Activated CD8-positive, alpha-beta memory T cell treated with anti-CD3 and anti-CD28 coated beads for 1 hour (primary cell): ENCODE measurements around the gene SEMA6B.

Experiments
- DNase-seq, 2 donors: peaks; one replicate each; pipeline ENCODE4 v3.0.0-alpha.2; 2020; ENCODE audit warnings: low read depth in 1 of 2; ENCODE audit errors: extremely low read depth in 1 of 2

Gene SEMA6B

DNA sequence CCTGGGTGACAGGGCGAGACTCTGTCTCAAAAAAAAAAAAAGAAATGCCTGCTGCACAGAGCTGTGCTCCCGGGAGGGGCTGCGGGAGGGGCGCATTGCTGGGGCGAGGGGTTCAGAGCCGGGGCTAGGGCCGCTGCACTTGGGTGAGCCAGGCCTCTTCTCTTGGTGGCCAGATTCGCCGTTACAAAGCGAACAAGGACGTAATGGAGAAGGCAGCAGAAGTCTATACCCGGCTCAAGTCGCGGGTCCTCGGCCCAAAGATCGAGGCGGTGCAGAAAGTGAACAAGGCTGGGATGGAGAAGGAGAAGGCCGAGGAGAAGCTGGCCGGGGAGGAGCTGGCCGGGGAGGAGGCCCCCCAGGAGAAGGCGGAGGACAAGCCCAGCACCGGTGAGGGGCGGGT is 60.2 kb downstream of the SEMA6B start:
- DNase-seq = no peak

DNA sequence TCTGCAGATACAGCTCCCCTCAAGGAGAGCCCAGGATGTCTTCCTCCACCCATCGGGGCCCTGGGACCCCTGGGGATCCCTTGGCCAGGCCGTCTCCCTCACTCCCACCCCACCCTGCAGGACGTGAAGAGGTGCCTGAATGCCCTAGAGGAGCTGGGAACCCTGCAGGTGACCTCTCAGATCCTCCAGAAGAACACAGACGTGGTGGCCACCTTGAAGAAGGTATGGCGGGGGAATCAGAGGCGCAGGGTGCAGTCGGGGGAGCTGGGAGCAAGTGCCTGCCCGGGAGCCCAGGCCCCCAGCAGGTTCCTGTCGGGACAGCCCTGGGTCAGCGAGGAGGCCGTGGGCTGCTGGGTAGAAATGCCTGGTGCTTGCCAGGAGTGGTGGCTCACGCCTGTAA is 60.8 kb downstream of the SEMA6B start:
- DNase-seq = no peak

DNA sequence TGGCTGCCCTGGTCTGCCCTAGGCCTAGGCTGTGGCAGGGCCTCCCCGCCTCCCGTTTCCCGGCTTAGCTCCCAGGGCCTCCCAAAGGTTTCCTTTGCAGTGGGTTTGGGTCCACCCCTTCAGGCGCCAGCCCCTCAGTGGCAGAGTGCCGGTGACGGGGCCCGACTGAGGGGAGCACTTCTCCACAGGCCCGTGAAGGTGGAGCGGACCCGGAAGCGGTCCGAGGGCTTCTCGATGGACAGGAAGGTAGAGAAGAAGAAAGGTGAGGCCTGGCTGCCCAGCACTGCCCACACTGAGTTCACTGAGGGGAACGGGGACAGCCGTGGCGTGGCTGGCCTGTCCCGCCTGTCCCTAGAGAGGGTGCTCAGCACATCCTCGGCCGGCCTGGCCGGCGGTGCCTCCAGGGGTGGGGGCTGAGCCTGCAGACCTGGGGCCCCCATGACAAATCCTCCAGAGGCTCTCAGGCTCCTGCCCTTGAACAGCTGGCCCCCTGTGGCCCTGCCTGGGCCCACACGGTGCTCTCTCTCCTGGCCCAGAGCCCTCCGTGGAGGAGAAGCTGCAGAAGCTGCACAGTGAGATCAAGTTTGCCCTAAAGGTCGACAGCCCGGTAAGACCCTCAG is 61.6 kb downstream of the SEMA6B start:
- no peak for DNase-seq

DNA sequence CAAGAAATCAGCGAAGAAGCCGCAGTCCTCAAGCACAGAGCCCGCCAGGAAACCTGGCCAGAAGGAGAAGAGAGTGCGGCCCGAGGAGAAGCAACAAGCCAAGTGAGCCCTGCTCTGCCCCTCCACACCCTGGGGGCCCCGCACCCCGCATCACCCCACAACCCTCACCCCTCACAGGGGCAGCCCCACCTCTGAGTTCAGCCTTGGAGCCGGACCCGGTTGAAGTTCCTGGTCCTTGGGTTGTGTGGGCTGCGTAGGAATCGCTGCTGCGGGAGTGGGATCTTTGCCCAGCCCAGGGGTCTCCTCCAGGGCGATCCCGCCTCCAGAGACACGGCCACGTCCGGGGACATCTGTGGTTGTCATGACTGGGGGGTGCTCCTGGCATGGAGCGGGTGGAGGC is 63.2 kb downstream of the SEMA6B start:
- no peak for DNase-seq

DNA sequence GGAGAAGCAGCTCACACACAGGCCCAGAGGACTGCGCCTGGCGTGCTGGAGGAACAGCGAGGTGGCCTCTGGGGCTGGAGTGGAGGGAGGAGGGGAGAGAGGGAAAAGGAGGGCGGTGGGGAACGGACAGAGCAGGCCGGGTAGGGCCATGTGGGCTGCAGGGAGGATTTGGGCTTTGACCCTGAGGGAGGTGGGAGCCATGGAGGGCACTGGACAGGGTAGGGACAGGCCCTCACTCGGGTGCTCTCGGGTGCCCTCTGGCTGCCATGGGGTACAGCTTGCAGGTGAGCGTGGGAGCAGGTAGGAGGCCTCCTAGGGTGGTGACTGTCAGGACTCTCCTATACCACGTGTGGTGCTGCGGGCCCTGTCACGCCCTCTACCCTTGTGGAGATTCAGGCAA is 64.0 kb downstream of the SEMA6B start:
- DNase-seq = no peak

DNA sequence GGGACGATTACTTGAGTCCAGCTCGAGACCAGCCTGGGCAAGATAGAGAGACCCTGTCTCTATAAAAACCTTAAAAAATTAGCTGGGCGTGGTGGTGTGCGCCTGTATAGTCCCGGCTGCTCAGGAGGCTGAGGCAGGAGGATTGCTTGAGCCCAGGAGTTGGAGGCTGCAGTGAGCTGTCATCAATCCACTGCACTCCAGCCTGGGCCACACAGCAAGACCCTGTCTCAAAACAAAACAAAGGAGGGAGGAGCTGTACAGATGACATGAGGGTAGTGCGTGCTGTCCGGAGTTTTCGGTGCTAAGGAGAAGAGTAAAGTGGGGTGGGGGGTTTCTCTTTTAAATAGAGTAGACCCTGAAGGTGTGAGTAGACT is 64.8 kb downstream of the SEMA6B start:
- no peak for DNase-seq

DNA sequence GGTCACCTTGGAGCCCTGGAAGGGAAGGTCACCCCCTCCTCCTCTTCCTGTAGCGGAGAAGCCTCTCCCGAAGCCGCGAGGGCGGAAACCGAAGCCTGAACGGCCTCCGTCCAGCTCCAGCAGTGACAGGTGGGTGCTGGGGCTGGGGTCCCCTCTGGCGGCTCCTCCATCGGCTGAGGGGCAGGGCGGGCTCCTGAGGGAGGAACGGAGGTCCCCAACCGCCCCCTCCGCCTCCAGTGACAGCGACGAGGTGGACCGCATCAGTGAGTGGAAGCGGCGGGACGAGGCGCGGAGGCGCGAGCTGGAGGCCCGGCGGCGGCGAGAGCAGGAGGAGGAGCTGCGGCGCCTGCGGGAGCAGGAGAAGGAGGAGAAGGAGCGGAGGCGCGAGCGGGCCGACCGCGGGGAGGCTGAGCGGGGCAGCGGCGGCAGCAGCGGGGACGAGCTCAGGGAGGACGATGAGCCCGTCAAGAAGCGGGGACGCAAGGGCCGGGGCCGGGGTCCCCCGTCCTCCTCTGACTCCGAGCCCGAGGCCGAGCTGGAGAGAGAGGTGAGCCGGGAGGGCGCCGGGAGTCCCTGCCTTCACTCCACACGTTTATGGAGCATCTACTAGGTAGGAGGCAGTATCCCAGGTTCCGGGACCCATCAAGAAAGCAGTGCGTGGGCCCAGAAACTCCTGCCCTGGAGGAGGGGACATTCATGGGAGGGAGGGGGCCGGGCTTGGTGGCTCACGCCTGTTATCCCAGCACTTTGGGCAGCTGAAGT is 65.4 kb downstream of the SEMA6B start:
- no peak for DNase-seq

DNA sequence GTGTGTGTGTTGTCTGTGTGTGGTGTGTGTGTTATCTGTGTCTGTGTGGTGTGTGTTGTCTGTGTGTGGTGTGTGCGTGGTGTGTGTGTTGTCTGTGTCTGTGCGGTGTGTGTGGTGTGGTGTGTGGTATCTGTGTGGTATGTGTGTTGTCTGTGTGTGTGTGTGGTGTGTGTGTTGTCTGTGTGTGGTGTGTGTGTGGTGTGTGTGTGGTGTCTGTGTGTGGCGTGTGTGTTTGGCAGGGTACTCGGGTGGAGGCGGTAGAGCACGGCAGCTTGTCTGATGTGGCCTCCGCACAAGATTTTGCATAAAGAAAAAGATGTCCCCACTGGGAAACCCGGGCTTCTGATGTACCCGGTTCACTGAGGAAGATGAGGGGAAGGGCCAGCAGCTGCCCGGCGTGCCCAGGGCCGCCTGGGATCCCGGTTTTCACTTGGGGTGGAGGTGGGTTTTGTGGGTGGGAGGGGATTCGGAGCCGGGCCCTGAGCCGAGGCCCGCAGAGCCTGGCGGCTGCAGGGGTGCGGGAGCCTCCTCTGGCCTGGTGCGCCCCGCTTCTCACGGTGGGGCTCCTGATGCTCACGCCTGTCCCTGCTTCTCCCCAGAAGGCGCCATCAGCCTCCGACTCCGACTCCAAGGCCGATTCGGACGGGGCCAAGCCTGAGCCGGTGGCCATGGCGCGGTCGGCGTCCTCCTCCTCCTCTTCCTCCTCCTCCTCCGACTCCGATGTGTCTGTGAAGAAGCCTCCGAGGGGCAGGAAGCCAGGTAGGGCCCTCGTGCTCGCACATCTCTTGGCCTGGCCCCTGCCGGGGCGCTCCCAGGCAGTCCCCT is 66.2 kb downstream of the SEMA6B start:
- no peak for DNase-seq
